HFF-Myc (cell line): ENCODE results near the gene DNER.

Experiments used
- DNase-seq: peaks from one replicate; pipeline ENCODE4 v3.0.0-alpha.2; 2011; ENCODE audit warnings: low read depth; ENCODE audit errors: extremely low read depth
- H3K4me3 ChIP-seq: replicated peaks from 2 replicates; pipeline ENCODE4 v1.5.1; 2011; ENCODE audit warnings: low read depth, mild to moderate bottlenecking, control low read depth, low read length
- CTCF ChIP-seq: IDR thresholded peaks from 2 replicates; pipeline ENCODE4 v1.5.1; 2012; ENCODE audit warnings: mild to moderate bottlenecking, low read depth, low read length, control low read depth; ENCODE audit errors: missing control alignments

Gene DNER

GRCh38 chr2:229434187-229434586, 280.2 kb downstream of the DNER start:
- TF ChIP-seq CTCF: no peak
- H3K4me3 ChIP-seq: no peak overlapping the region
- DNase-seq: no peak

DNA sequence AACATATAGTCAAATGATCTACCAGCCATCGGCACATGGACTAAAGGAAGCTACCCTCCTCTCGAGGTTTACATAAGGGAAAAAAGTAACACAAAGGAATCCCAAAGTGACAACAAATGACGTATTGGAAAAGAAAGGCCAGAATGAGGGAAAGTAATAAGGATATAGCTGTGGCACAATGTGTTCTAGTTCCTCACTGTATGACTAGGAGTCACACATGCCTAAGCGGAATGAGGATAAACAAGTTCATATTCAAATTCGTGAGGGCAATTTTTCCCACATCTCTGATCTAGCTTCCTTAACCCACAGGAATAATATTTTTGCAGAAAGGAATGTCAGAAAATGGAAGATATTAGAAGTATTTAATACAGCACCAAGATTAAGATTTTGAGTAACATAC, 281.0 kb downstream of the DNER start:
- no peak for TF ChIP-seq CTCF
- no peak overlapping the region for H3K4me3 ChIP-seq
- DNase-seq: no peak

DNA sequence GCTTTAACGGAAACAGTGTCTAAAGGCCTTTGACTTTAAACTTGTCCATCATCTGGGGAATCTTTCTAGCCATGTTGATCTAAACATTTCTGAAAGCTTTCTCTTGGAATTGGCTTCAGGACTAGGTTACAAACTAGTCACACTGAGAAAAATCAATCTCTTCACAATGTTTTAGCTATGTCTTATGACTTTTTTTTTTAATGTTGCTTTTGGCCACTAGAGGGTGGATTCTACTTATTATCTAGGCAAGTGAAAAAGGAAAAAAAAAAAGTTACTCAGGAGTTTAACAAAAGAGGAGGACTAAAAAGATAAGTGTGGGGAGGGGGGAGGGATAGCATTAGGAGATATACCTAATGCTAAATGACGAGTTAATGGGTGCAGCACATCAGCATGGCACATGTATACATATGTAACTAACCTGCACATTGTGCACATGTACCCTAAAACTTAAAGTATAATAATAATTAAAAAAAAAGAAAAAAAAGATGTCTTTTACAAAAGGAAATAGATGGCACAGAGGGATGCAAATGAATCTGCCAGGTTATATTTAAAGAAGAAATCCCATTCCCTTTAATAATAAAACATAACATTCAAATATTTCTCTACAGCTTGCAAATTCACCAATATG, 282.9 kb downstream of the DNER start:
- peak; percentile 41 for TF ChIP-seq CTCF
- DNase-seq: no peak

GRCh38 chr2:229429589-229429988, 284.8 kb downstream of the DNER start:
- H3K4me3 ChIP-seq: no peak overlapping the region
- no peak for TF ChIP-seq CTCF
- DNase-seq: no peak

More for the DNA sequence above, 282.9 kb downstream of the DNER start:
- H3K4me3 ChIP-seq: no peak overlapping the region

DNA sequence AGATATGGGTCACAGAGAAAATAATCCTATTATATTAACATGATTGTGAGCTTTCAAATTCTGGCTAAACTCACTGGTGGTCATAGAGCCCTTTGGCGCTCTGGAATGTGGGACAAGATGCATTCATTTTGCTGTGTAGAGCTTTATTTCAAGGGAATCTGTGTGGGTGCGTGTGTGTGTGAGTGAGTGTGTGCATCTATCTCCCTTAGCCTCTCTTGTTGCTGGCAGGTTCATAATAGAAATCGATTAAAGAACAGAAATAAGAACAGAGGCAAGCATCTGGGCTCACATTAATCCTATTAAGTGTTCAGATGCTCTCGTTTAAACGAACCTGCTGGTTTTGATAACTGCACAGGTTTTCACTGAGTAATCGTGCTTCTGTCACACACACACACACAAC, 287.9 kb downstream of the DNER start:
- TF ChIP-seq CTCF: no peak
- no peak for DNase-seq
- H3K4me3 ChIP-seq: no peak overlapping the region

DNA sequence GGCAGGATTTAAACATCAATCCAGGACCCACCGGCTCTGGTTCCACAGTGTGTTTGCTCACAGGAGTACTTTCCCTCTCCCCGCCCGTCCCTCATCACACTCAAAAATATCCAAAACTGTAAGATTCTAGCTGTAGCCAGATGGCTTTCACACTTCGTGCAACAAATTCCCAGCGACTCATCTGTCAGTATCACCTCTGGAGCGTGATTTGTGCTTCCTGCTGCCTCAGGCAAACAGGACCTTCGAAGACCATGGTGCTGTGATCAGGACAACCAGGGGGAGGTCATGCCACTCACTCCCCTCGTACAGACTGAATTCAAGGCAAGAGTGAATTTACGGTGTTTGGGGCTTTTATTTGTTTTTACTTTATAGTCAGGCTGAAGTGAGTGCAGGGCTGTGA, 288.8 kb downstream of the DNER start:
- no peak for TF ChIP-seq CTCF
- no peak for DNase-seq
- no peak overlapping the region for H3K4me3 ChIP-seq

GRCh38 chr2:229422063-229422462, 292.3 kb downstream of the DNER start:
- no peak for TF ChIP-seq CTCF
- H3K4me3 ChIP-seq: no peak overlapping the region
- DNase-seq: no peak
